ENCODE results near the gene CNTNAP5.

DNA sequence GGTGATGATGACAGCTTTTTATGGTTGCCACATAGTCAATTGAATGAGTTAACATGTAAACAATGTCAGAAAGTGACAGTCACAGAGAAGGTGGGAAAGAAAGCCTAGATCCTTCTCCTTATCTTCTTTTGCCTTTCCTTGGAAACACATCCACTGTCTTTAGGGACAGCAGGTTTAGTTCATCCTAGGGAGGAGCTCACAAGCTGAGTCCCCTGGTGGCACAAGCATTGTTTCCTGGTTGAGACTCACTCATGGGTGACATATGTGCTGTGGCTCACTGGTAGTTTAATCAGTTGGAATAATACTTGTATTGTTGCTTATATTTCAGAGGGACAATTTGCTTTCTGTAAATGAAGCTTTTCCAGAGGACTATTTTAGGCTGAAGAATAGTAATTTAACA is 598.5 kb downstream of the CNTNAP5 start:
- TF ChIP-seq, protein P1, sequence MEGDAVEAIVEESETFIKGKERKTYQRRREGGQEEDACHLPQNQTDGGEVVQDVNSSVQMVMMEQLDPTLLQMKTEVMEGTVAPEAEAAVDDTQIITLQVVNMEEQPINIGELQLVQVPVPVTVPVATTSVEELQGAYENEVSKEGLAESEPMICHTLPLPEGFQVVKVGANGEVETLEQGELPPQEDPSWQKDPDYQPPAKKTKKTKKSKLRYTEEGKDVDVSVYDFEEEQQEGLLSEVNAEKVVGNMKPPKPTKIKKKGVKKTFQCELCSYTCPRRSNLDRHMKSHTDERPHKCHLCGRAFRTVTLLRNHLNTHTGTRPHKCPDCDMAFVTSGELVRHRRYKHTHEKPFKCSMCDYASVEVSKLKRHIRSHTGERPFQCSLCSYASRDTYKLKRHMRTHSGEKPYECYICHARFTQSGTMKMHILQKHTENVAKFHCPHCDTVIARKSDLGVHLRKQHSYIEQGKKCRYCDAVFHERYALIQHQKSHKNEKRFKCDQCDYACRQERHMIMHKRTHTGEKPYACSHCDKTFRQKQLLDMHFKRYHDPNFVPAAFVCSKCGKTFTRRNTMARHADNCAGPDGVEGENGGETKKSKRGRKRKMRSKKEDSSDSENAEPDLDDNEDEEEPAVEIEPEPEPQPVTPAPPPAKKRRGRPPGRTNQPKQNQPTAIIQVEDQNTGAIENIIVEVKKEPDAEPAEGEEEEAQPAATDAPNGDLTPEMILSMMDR (conservative IDR thresholded peaks at IDR 0.05 in 1 of 2, IDR thresholded peaks at IDR 0.05 in 1 of 2; ENCODE audit: extremely low read depth in 1 of 2, insufficient read depth in 1 of 2, low read depth in 1 of 2, low read length in 2 of 2): no peak
- TF ChIP-seq EZH2 (IDR thresholded peaks at IDR 0.05; ENCODE audit: borderline replicate concordance, low read length): no peak

Measured in mammary epithelial cell (primary cell).